ENCODE data around the gene ZNF316.
A peak's percentile ranks its signal among the peaks of the same experiment; 100 is the strongest.

ZNF316 gene

GRCh38 chr7:6636741-6637543 is at the start of gene ZNF316:
Gene ZNF316 (plus strand): TSS chr7:6637318. CDS start chr7:6642410, 5,092 bp downstream.
- Histone ChIP-seq H3K4me3 (ENCODE audit: low read length) (peak within 1 kb of the TSS; percentile 80), H3K36me3 (ENCODE audit: control insufficient read depth, insufficient read depth, low read length) (peaks cover 4% of the 10 kb centered on the region), H3K27ac (ENCODE audit: low read depth, low read length) (peak within 1 kb of the TSS; percentile 68), H3K9ac (ENCODE audit: low read length) (peak within 1 kb of the TSS; percentile 62), H3K27me3 (ENCODE audit: control insufficient read depth, insufficient read depth, low read length) (no peaks in the 10 kb centered on the region), H3K4me1 (ENCODE audit: control insufficient read depth, insufficient read depth, low read length) (no peaks in the 10 kb centered on the region)

GRCh38 chr7:6588566-6588965 is 48.6 kb upstream of the ZNF316 start:
- Histone ChIP-seq H3K36me3 (ENCODE audit: control insufficient read depth, insufficient read depth, low read length) (peaks cover 12% of the 10 kb centered on the region), H3K4me3 (ENCODE audit: low read length) (no peak overlapping the region), H3K9ac (ENCODE audit: low read length) (no peak overlapping the region), H3K27me3 (ENCODE audit: control insufficient read depth, insufficient read depth, low read length) (no peaks in the 10 kb centered on the region), H3K27ac (ENCODE audit: low read depth, low read length) (no peak overlapping the region), H3K4me1 (ENCODE audit: control insufficient read depth, insufficient read depth, low read length) (peaks cover 7% of the 10 kb centered on the region)

GRCh38 chr7:6589151-6589828 is 47.8 kb upstream of the ZNF316 start:
- Histone ChIP-seq H3K4me3 (ENCODE audit: low read length) (peak overlapping the region; percentile 59), H3K36me3 (ENCODE audit: control insufficient read depth, insufficient read depth, low read length) (peaks cover 16% of the 10 kb centered on the region), H3K9ac (ENCODE audit: low read length) (no peak overlapping the region), H3K4me1 (ENCODE audit: control insufficient read depth, insufficient read depth, low read length) (peaks cover 7% of the 10 kb centered on the region), H3K27ac (ENCODE audit: low read depth, low read length) (peak overlapping the region; percentile 32), H3K27me3 (ENCODE audit: control insufficient read depth, insufficient read depth, low read length) (no peaks in the 10 kb centered on the region)

GRCh38 chr7:6589829-6590644 is 47.1 kb upstream of the ZNF316 start, which contains the start of gene INTS15:
Gene INTS15 (plus strand): TSS chr7:6590021. CDS start chr7:6590284, 263 bp downstream.
- Histone ChIP-seq H3K4me1 (ENCODE audit: control insufficient read depth, insufficient read depth, low read length) (peaks cover 7% of the 10 kb centered on the region), H3K36me3 (ENCODE audit: control insufficient read depth, insufficient read depth, low read length) (peaks cover 14% of the 10 kb centered on the region), H3K27ac (ENCODE audit: low read depth, low read length) (peak within 1 kb of the TSS; percentile 72), H3K9ac (ENCODE audit: low read length) (peak within 1 kb of the TSS; percentile 49), H3K4me3 (ENCODE audit: low read length) (peak within 1 kb of the TSS; percentile 98), H3K27me3 (ENCODE audit: control insufficient read depth, insufficient read depth, low read length) (no peaks in the 10 kb centered on the region)

- Histone ChIP-seq H3K4me3 (ENCODE audit: low read length) (peak overlapping the region; percentile 98), H3K9ac (ENCODE audit: low read length) (peak overlapping the region; percentile 49), H3K27me3 (ENCODE audit: control insufficient read depth, insufficient read depth, low read length) (no peaks in the 10 kb centered on the region), H3K36me3 (ENCODE audit: control insufficient read depth, insufficient read depth, low read length) (peaks cover 19% of the 10 kb centered on the region), H3K4me1 (ENCODE audit: control insufficient read depth, insufficient read depth, low read length) (peaks cover 7% of the 10 kb centered on the region), H3K27ac (ENCODE audit: low read depth, low read length) (peak overlapping the region; percentile 72)
These were observed 46.4 kb upstream of the ZNF316 start for GRCh38 chr7:6590645-6591110.

- Histone ChIP-seq H3K9ac (ENCODE audit: low read length) (no peak overlapping the region), H3K27ac (ENCODE audit: low read depth, low read length) (no peak overlapping the region), H3K27me3 (ENCODE audit: control insufficient read depth, insufficient read depth, low read length) (no peaks in the 10 kb centered on the region), H3K4me1 (ENCODE audit: control insufficient read depth, insufficient read depth, low read length) (no peaks in the 10 kb centered on the region), H3K36me3 (ENCODE audit: control insufficient read depth, insufficient read depth, low read length) (peaks cover 39% of the 10 kb centered on the region), H3K4me3 (ENCODE audit: low read length) (no peak overlapping the region)
These were observed 37.0 kb upstream of the ZNF316 start for GRCh38 chr7:6600093-6600492.

- Histone ChIP-seq H3K4me1 (ENCODE audit: control insufficient read depth, insufficient read depth, low read length) (no peaks in the 10 kb centered on the region), H3K27ac (ENCODE audit: low read depth, low read length) (no peak overlapping the region), H3K9ac (ENCODE audit: low read length) (no peak overlapping the region), H3K36me3 (ENCODE audit: control insufficient read depth, insufficient read depth, low read length) (peaks cover 17% of the 10 kb centered on the region), H3K4me3 (ENCODE audit: low read length) (no peak overlapping the region), H3K27me3 (ENCODE audit: control insufficient read depth, insufficient read depth, low read length) (no peaks in the 10 kb centered on the region)
These were observed 32.7 kb upstream of the ZNF316 start for GRCh38 chr7:6604458-6604857.

GRCh38 chr7:6606866-6607583 is 30.1 kb upstream of the ZNF316 start:
- Histone ChIP-seq H3K4me1 (ENCODE audit: control insufficient read depth, insufficient read depth, low read length) (no peaks in the 10 kb centered on the region), H3K27ac (ENCODE audit: low read depth, low read length) (no peak overlapping the region), H3K9ac (ENCODE audit: low read length) (no peak overlapping the region), H3K4me3 (ENCODE audit: low read length) (no peak overlapping the region), H3K27me3 (ENCODE audit: control insufficient read depth, insufficient read depth, low read length) (no peaks in the 10 kb centered on the region), H3K36me3 (ENCODE audit: control insufficient read depth, insufficient read depth, low read length) (peaks cover 8% of the 10 kb centered on the region)

- Histone ChIP-seq H3K9ac (ENCODE audit: low read length) (no peak overlapping the region), H3K4me1 (ENCODE audit: control insufficient read depth, insufficient read depth, low read length) (no peaks in the 10 kb centered on the region), H3K36me3 (ENCODE audit: control insufficient read depth, insufficient read depth, low read length) (peaks cover 4% of the 10 kb centered on the region), H3K4me3 (ENCODE audit: low read length) (no peak overlapping the region), H3K27me3 (ENCODE audit: control insufficient read depth, insufficient read depth, low read length) (no peaks in the 10 kb centered on the region), H3K27ac (ENCODE audit: low read depth, low read length) (no peak overlapping the region)
These were observed 29.5 kb upstream of the ZNF316 start for GRCh38 chr7:6607651-6608051.

- Histone ChIP-seq H3K27ac (ENCODE audit: low read depth, low read length) (no peak overlapping the region), H3K36me3 (ENCODE audit: control insufficient read depth, insufficient read depth, low read length) (peaks cover 4% of the 10 kb centered on the region), H3K9ac (ENCODE audit: low read length) (no peak overlapping the region), H3K4me3 (ENCODE audit: low read length) (no peak overlapping the region), H3K4me1 (ENCODE audit: control insufficient read depth, insufficient read depth, low read length) (no peaks in the 10 kb centered on the region), H3K27me3 (ENCODE audit: control insufficient read depth, insufficient read depth, low read length) (no peaks in the 10 kb centered on the region)
These were observed 29.0 kb upstream of the ZNF316 start for GRCh38 chr7:6608081-6608480.

GRCh38 chr7:6608794-6609193 is 28.3 kb upstream of the ZNF316 start:
- Histone ChIP-seq H3K9ac (ENCODE audit: low read length) (no peak overlapping the region), H3K36me3 (ENCODE audit: control insufficient read depth, insufficient read depth, low read length) (peaks cover 4% of the 10 kb centered on the region)

More at GRCh38 chr7:6608794-6609193, 28.3 kb upstream of the ZNF316 start:
- Histone ChIP-seq H3K4me3 (ENCODE audit: low read length) (no peak overlapping the region), H3K27me3 (ENCODE audit: control insufficient read depth, insufficient read depth, low read length) (no peaks in the 10 kb centered on the region), H3K4me1 (ENCODE audit: control insufficient read depth, insufficient read depth, low read length) (no peaks in the 10 kb centered on the region), H3K27ac (ENCODE audit: low read depth, low read length) (no peak overlapping the region)

Data from rectal smooth muscle tissue (tissue), 1 donor.